H1 (cell line): ENCODE measurements around the gene PIGL. TPM values are rescaled to one million over a fixed set of nuclear protein-coding genes. Genes with fewer than 3 reads are reported as not detected.

Experiments used
- CBX8 ChIP-seq: fragments of 300-800, 300-1000 bp; sonication (generic); IDR thresholded peaks from 2 replicates; pipeline ENCODE4 v1.7.1; 2016; ENCODE audit warnings: low read depth, low read length, borderline replicate concordance
- CHD7 ChIP-seq: fragments of 300-600 bp; sonication (generic); IDR thresholded peaks from 2 replicates; pipeline ENCODE4 v1.7.1; 2012; ENCODE audit warnings: low read length, moderate library complexity, mild to moderate bottlenecking, inconsistent platforms; ENCODE audit not compliant: insufficient replicate concordance
- CREB1 ChIP-seq: IDR thresholded peaks from 2 replicates; pipeline ENCODE4 v1.6.1; 2012; ENCODE audit warnings: inconsistent platforms
- GABPA ChIP-seq: IDR thresholded peaks from 2 replicates; pipeline ENCODE4 v1.6.1; 2011; ENCODE audit warnings: mild to moderate bottlenecking, low read length, moderate library complexity, borderline replicate concordance; ENCODE audit not compliant: insufficient read depth
- JUN ChIP-seq: IDR thresholded peaks from 2 replicates; pipeline ENCODE4 v1.6.1; 2011; ENCODE audit warnings: low read depth, mild to moderate bottlenecking, improper control_type of control experiment, low read length
- KDM5A ChIP-seq: fragments of 200-600 bp; IDR thresholded peaks from 2 replicates; pipeline ENCODE4 v1.7.1; 2012; ENCODE audit warnings: mild to moderate bottlenecking, low read length, inconsistent platforms, mixed read lengths
- MAX ChIP-seq: IDR thresholded peaks from 2 replicates; pipeline ENCODE4 v1.6.1; 2012; ENCODE audit warnings: inconsistent platforms
- NRF1 ChIP-seq: IDR thresholded peaks from 2 replicates; pipeline ENCODE4 v1.6.1; 2011; ENCODE audit warnings: mild to moderate bottlenecking, low read depth, low read length, improper control_type of control experiment
- RBBP5 ChIP-seq: IDR thresholded peaks from 2 replicates; pipeline ENCODE4 v1.7.1; 2012; ENCODE audit warnings: low read depth, mild to moderate bottlenecking, inconsistent platforms, low read length, moderate library complexity, borderline replicate concordance
- SIX5 ChIP-seq: IDR thresholded peaks from 2 replicates; pipeline ENCODE4 v1.6.1; 2011; ENCODE audit warnings: mild to moderate bottlenecking, low read depth, low read length
- SP1 ChIP-seq: IDR thresholded peaks from 2 replicates; pipeline ENCODE4 v1.6.1; 2011; ENCODE audit warnings: low read depth, low read length
- polyA plus RNA-seq, 7 experiments: library from polyadenylated mRNA; depleted of rRNA in 3 of 7; stranded (reverse) in 5 of 7; unstranded in 2 of 7; fragments of >200 nt in 5 of 7; fragments of 200-250 nt in 2 of 7; gene quantifications; 1 replicate in 5 of 7; 2 replicates in 1 of 7; 4 replicates in 1 of 7; pipeline versions ENCODE4 v1.2.1 to v1.2.3, GENCODE V29; 2011 to 2013; ENCODE audit warnings: missing spikeins in 2 of 7, mixed read lengths in 2 of 7
- total RNA-seq: library from RNA; stranded (reverse); fragmentation: NEBNext Ultra II Directional; extraction: Animal tissue kit (Norgen Biotek cat#: 25700); gene quantifications from 2 replicates; pipeline ENCODE4 v1.2.1, GENCODE V29; 2021

Gene PIGL
- total and polyA plus RNA-seq, 2 of the 8 experiments (the other 6 are each of a cell fraction or from before 2014, with no cell fraction given), result 28.4 to 30.8 TPM

GRCh38 chr17:16273499-16273898, 56.5 kb downstream of the PIGL start (continued):
- TF ChIP-seq CHD7 (no peak), GABPA (no peak), KDM5A (no peak), SIX5 (no peak), SP1 (no peak), RBBP5 (no peak), CREB1 (no peak), NRF1 (no peak), MAX (no peak), JUN (no peak), CBX8 (no peak)
